ENCODE measurements around the gene THTPA. TPM values are rescaled to one million over a fixed set of nuclear protein-coding genes. Genes with fewer than 3 reads are reported as not detected.

Gene THTPA
- total RNA-seq, 1 experiment from 2014 or later: 20.0 TPM

GRCh38 chr14:23529016-23529415 is 27.1 kb upstream of the THTPA start (continued):
- TF ChIP-seq, protein P1, sequence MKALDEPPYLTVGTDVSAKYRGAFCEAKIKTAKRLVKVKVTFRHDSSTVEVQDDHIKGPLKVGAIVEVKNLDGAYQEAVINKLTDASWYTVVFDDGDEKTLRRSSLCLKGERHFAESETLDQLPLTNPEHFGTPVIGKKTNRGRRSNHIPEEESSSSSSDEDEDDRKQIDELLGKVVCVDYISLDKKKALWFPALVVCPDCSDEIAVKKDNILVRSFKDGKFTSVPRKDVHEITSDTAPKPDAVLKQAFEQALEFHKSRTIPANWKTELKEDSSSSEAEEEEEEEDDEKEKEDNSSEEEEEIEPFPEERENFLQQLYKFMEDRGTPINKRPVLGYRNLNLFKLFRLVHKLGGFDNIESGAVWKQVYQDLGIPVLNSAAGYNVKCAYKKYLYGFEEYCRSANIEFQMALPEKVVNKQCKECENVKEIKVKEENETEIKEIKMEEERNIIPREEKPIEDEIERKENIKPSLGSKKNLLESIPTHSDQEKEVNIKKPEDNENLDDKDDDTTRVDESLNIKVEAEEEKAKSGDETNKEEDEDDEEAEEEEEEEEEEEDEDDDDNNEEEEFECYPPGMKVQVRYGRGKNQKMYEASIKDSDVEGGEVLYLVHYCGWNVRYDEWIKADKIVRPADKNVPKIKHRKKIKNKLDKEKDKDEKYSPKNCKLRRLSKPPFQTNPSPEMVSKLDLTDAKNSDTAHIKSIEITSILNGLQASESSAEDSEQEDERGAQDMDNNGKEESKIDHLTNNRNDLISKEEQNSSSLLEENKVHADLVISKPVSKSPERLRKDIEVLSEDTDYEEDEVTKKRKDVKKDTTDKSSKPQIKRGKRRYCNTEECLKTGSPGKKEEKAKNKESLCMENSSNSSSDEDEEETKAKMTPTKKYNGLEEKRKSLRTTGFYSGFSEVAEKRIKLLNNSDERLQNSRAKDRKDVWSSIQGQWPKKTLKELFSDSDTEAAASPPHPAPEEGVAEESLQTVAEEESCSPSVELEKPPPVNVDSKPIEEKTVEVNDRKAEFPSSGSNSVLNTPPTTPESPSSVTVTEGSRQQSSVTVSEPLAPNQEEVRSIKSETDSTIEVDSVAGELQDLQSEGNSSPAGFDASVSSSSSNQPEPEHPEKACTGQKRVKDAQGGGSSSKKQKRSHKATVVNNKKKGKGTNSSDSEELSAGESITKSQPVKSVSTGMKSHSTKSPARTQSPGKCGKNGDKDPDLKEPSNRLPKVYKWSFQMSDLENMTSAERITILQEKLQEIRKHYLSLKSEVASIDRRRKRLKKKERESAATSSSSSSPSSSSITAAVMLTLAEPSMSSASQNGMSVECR (CRISPR knock-in tag; IDR thresholded peaks at IDR 0.05; ENCODE audit: borderline replicate concordance): no peak
- no peak for TF ChIP-seq ATF6 (CRISPR knock-in tag; IDR thresholded peaks at IDR 0.05)
- TF ChIP-seq NR3C1 (CRISPR knock-in tag; conservative IDR thresholded peaks at IDR 0.05; ENCODE audit: low read depth): no peak
- TF ChIP-seq, protein P2, sequence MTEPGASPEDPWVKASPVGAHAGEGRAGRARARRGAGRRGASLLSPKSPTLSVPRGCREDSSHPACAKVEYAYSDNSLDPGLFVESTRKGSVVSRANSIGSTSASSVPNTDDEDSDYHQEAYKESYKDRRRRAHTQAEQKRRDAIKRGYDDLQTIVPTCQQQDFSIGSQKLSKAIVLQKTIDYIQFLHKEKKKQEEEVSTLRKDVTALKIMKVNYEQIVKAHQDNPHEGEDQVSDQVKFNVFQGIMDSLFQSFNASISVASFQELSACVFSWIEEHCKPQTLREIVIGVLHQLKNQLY (CRISPR knock-in tag; IDR thresholded peaks at IDR 0.05): no peak
- no peak for TF ChIP-seq NFYB (CRISPR knock-in tag; conservative IDR thresholded peaks at IDR 0.05; ENCODE audit: low read depth)

GRCh38 chr14:23530375-23531055 is 25.6 kb upstream of the THTPA start:
- TF ChIP-seq NFYB (CRISPR knock-in tag; conservative IDR thresholded peaks at IDR 0.05; ENCODE audit: low read depth): no peak
- no peak for TF ChIP-seq ELF4 (CRISPR knock-in tag; IDR thresholded peaks at IDR 0.05; ENCODE audit: low read depth)
- no peak for TF ChIP-seq FOXP4 (CRISPR knock-in tag; IDR thresholded peaks at IDR 0.05)
- TF ChIP-seq ZNF396 (CRISPR knock-in tag; IDR thresholded peaks at IDR 0.05; ENCODE audit: borderline replicate concordance): no peak
- TF ChIP-seq, protein P3, sequence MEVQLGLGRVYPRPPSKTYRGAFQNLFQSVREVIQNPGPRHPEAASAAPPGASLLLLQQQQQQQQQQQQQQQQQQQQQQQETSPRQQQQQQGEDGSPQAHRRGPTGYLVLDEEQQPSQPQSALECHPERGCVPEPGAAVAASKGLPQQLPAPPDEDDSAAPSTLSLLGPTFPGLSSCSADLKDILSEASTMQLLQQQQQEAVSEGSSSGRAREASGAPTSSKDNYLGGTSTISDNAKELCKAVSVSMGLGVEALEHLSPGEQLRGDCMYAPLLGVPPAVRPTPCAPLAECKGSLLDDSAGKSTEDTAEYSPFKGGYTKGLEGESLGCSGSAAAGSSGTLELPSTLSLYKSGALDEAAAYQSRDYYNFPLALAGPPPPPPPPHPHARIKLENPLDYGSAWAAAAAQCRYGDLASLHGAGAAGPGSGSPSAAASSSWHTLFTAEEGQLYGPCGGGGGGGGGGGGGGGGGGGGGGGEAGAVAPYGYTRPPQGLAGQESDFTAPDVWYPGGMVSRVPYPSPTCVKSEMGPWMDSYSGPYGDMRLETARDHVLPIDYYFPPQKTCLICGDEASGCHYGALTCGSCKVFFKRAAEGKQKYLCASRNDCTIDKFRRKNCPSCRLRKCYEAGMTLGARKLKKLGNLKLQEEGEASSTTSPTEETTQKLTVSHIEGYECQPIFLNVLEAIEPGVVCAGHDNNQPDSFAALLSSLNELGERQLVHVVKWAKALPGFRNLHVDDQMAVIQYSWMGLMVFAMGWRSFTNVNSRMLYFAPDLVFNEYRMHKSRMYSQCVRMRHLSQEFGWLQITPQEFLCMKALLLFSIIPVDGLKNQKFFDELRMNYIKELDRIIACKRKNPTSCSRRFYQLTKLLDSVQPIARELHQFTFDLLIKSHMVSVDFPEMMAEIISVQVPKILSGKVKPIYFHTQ (CRISPR knock-in tag; IDR thresholded peaks at IDR 0.05): no peak
- TF ChIP-seq ATF1 (CRISPR knock-in tag; IDR thresholded peaks at IDR 0.05): no peak
- no peak for TF ChIP-seq SMAD3 (CRISPR knock-in tag; IDR thresholded peaks at IDR 0.05; ENCODE audit: borderline replicate concordance)
- TF ChIP-seq, protein P4, sequence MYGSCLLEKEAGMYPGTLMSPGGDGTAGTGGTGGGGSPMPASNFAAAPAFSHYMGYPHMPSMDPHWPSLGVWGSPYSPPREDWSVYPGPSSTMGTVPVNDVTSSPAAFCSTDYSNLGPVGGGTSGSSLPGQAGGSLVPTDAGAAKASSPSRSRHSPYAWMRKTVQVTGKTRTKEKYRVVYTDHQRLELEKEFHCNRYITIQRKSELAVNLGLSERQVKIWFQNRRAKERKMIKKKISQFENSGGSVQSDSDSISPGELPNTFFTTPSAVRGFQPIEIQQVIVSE (CRISPR knock-in tag; IDR thresholded peaks at IDR 0.05; ENCODE audit: borderline replicate concordance): no peak
- TF ChIP-seq, protein P5, sequence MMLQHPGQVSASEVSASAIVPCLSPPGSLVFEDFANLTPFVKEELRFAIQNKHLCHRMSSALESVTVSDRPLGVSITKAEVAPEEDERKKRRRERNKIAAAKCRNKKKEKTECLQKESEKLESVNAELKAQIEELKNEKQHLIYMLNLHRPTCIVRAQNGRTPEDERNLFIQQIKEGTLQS (CRISPR knock-in tag; conservative IDR thresholded peaks at IDR 0.05): no peak
- TF ChIP-seq NR3C1 (CRISPR knock-in tag; conservative IDR thresholded peaks at IDR 0.05; ENCODE audit: low read depth): no peak
- no peak for TF ChIP-seq IRF2 (CRISPR knock-in tag; IDR thresholded peaks at IDR 0.05; ENCODE audit: borderline replicate concordance, low read depth)
- TF ChIP-seq, protein P6, sequence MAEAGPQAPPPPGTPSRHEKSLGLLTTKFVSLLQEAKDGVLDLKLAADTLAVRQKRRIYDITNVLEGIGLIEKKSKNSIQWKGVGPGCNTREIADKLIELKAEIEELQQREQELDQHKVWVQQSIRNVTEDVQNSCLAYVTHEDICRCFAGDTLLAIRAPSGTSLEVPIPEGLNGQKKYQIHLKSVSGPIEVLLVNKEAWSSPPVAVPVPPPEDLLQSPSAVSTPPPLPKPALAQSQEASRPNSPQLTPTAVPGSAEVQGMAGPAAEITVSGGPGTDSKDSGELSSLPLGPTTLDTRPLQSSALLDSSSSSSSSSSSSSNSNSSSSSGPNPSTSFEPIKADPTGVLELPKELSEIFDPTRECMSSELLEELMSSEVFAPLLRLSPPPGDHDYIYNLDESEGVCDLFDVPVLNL (CRISPR knock-in tag; IDR thresholded peaks at IDR 0.05; ENCODE audit: borderline replicate concordance, low read depth): no peak
- TF ChIP-seq FOXJ3 (CRISPR knock-in tag; IDR thresholded peaks at IDR 0.05; ENCODE audit: borderline replicate concordance): no peak
- DNase-seq (ENCODE audit: low spot score) (no peak), ATAC-seq (no peak)
- Mint-ChIP-seq H3K9me3 (no peaks in the 10 kb centered on the region), H3K27me3 (ENCODE audit: low read depth) (no peaks in the 10 kb centered on the region; the same call in 1 of the 2 replicates), H3K36me3 (peaks cover 69% of the 10 kb centered on the region), H3K4me1 (peaks cover 46% of the 10 kb centered on the region), H3K4me3 (no peak overlapping the region), H3K27ac (peak overlapping the region; percentile 71)
- POLR2A ChIA-PET: interaction anchor here (1.1 to 4.7 kb wide), 2 partner anchors 8 to 14 kb away, joined by 3 to 36 read pairs; no protein-coding TSS in a partner anchor
- CTCF ChIA-PET: interaction anchor here (1.2 to 6.7 kb wide), 7 partner anchors 8 to 52 kb away, joined by 3 to 117 read pairs (median 7); no protein-coding TSS in a partner anchor
